HG02870 (cell line): ENCODE data around the gene OR6N2.

Source experiments
- ATAC-seq: cut with Tn5 transposase; IDR thresholded peaks from one replicate; pipeline ENCODE4 v1.9.1; 2021; ENCODE audit warnings: mild to moderate bottlenecking, moderate library complexity; ENCODE audit not compliant: unreplicated experiment

Gene OR6N2, protein sequence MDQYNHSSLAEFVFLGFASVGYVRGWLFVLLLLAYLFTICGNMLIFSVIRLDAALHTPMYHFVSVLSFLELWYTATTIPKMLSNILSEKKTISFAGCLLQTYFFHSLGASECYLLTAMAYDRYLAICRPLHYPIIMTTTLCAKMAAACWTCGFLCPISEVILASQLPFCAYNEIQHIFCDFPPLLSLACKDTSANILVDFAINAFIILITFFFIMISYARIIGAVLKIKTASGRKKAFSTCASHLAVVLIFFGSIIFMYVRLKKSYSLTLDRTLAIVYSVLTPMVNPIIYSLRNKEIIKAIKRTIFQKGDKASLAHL

DNA sequence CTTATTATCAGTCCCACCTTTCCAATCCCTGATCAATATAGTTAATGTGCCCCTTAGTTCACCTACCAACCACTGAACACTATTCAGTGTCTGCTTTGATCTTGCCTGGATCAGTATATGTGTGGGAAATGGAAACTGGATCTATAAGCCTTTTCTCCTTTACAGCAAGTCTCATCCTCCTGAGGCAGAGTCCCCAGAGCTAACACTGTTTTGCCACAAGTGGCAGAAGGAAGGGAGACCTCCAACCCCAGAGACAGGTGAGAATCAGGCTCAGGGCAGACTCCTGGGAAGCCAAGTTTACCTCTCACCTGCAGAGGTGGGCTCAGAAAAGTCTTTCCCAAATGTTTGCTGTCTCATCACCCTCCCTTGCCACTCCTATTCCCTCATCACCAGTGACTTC is at the start of gene OR6N2:
Gene OR6N2, minus strand, starts transcription at position 101 of the 400 bp plus-strand sequence. CDS start 3,569 bp downstream, outside the sequence.
- ATAC-seq = no peak

DNA sequence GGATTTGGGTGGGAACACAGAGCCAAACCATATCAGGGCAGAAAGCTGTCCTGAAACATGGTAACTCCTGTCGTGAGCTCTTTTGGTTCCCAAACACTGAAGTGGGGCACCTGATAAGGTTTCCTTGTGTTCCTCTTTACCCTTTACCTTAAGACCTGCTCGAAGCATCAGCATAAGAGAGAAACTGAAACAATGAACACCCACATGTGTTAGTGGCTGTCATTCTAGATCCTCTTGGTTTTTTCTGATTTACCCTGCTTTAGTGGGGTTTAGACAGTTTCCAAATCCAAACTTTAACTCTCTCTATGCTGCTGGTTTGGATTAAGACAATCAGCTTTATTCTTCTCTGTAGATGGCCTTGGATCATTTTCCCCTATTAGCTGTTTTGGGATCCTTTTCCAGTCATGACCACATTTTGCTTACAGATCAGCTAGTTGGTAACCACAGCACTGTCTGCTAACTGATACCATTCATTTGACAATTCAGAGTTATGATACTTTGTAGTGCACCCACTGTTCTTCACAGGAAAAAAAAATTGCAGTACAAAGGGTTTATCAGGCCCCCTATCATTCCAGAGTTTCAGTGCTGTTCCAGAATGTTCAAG is 49.2 kb upstream of the OR6N2 start:
- peak; percentile 60 for ATAC-seq

DNA sequence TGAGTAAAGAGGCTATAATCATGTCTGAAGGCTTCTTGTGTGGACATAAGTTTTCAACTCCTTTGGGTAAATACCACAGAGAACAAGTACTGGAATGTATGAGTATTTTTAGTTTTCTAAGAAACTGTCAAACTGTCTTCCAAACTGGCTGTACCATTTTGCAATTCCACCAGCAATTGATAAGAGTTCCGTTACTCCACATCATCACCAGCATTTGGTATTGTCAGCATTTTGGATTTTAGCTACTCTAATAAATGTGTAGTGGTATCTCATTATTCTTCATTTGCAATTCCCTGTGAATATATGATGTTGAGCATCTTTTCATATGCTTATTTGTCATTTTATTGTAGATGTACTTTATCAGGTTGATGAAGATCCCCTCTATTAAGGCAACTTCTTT is 40.7 kb upstream of the OR6N2 start:
- no peak for ATAC-seq

DNA sequence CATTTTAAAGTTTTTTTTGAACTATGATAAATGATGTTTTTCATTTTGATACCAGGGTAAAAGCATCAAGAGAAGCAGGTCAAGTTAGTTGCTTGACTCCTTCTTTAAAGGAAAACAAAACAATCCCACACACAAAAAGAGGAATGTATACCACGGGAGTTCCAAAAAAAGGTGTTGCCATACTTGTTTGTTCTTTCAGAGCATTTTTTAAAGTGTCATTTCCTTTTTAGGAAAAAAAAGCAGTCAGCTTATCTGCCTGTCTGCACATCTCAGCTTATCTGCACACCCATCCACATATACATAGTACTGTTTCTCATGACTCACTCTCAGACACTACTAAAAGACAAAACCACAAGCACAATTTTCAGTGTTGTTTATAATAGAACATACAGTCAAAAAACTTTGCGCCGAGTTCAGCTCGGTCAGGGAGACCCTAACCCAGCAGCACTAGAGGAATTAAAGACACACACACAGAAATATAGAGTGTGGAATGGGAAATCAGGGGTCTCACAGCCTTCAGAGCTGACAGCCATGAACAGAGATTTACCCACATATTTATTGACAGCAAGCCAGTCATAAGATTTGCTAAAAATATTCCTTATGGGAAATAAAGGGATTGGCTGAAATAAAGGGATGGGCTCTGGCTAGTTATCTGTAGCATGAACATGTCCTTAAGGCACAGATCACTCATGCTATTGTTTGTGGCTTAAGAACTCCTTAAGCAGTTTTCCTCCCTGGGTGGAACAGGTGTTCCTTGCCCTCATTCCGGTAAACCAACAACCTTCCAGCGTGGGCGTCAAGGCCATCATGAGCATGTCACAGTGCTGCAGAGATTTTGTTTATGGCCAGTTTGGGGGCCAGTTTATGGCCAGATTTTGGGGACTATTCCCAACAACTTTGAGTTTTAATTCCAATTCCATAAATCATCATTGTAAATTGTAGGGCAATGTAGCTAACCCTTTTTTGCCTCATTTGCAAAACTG is 38.7 kb upstream of the OR6N2 start:
- ATAC-seq = peak; percentile 79

DNA sequence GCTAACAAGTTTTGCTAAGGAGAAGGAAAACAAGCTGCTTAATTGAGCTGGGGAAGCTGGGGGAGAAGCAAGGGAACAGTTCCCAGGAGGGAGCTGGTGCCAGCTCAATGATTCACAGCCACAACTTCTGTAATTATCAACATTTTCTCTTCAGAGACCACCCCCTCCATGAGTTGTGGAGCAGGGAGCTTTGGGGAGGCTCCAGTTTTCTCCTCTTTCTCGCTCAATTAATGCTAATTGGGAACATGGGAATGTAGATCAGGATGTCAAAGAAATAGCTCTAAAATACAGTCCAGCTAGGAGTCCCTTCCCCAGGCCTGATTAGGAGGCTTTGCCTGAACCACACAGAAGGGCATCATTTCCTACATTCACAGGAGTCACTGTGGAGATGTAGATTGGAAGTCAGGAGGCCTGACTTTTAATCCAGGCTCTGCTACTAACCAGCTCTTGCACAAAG is 38.0 kb upstream of the OR6N2 start:
- ATAC-seq = no peak

DNA sequence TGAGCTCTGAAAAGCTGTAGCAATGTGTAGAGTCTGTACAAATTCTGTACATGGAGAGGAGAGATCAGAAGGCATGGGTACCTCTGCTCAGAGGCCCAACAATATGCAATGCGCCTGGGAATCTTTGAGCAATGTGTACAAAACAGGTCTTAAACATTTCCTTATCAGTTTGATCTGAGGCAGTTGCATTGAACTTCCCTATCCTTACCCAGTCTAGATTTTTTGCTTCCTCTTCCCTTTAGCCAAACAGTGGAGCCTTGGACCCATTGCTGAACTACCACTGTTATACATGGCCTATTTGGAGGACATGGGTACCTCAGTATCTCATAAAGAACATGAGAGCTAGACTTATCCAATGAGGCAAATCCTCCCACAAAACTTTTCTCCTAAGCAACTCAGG is 37.6 kb upstream of the OR6N2 start:
- ATAC-seq = no peak

DNA sequence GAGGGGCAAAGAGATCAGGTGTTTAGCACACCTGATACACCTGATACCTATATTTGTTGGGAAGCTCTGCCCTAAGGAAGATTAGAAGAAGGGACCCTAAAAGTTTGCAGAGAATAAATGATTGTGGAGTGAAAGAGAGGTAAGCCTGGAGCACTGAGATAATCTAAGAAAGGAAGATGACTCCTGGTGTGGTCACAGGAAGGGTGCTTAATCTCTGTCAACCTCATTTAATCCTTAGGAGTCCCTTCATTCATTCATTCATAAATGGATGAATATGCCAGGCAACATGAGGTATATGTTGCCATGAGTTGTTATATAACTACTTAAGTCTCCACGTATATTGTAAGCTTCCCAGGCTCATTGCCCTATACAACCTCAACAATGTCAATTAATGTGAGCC is 34.0 kb upstream of the OR6N2 start:
- ATAC-seq = no peak

DNA sequence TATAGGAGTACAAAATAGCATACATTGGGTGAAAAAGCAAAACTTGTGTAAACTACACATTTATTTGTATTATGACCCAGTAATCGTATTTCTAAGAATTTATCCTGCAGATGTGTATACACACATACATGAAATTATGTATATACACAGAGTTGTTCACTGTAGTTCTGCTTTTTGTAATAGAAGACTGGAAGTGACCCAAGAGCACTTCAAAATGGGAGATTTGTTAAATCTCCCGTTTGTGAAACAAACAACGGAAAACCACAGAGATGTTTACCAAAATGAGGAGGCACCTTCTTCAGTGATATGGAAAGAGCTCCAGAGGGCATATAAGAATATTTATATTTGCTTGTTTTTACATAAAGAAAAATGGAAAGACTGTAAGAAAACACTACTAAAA is 32.2 kb upstream of the OR6N2 start:
- ATAC-seq = no peak

DNA sequence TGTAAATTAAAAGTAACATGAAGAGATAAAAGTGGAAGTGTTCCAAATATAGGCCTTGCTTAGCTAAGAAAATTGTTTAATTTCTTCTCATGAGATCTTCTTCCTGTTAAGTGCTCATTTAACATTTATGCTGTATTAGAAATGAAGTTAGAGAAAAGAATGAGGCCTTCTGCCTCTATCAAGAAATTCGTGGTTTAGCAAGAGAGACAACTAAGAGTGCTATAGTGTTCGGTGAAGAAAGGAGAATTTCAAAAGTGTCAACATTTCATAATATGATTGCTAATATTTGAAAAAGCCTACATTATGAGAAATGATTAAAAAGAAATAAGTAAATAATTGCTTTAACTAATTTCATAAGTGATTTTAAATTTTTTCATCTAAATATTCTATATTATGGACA is 31.3 kb upstream of the OR6N2 start:
- no peak for ATAC-seq

DNA sequence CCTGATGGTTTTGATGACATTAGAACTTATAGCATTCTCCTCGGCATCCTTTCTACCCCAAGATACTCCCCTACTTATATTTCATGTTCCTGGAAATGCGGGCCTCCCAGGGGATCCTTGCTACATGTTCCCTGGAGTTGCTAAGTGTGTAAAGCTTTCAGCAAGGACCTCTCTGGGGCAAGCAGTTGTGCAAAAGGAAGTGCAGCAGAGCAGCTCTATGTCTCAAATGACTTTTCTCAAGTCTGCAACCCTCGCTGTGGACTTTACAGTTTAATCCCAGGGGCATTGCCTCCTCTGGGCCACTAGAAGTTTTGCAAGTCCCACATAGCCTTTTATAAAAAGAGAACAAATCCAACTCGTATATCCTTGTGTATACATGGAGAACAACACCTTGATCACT is 29.3 kb upstream of the OR6N2 start:
- no peak for ATAC-seq

DNA sequence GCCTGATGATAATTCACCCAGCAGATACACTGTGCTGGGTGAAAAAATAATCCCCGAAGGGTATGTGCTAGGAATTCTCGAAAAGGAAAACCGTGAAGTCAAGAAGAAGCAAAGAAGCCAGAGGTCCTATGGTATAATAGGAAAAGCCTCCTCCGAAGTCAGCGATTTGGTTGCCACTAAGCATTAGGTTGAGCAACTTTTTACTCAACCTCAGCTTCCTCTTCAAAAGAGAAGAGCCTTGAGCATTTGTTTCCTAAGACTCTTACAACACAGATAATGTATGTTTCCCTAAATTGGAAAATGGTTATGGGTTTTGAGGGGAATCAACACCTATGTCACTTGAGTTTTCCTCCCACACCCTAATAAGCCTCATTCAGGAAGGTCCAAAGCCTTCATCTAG is 28.9 kb upstream of the OR6N2 start:
- ATAC-seq = no peak

DNA sequence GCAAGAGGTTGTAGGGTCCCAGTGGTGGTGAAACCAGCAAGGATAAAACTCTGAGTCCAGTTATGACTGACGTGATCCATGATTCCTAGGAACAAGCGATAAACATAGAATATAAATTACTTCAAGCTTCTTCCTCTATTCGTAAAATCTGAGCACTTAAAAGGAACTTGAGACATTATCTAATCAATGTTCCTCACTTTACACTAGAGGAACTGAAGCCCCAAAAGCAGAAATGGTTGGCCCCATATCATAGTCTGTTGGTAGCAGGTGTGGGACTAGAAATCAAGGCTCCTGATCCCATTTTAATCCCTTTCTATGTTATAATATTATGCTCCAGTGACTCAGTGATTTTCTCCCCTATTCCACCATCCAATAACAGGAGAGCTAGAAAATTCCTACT is 28.3 kb upstream of the OR6N2 start:
- no peak for ATAC-seq

DNA sequence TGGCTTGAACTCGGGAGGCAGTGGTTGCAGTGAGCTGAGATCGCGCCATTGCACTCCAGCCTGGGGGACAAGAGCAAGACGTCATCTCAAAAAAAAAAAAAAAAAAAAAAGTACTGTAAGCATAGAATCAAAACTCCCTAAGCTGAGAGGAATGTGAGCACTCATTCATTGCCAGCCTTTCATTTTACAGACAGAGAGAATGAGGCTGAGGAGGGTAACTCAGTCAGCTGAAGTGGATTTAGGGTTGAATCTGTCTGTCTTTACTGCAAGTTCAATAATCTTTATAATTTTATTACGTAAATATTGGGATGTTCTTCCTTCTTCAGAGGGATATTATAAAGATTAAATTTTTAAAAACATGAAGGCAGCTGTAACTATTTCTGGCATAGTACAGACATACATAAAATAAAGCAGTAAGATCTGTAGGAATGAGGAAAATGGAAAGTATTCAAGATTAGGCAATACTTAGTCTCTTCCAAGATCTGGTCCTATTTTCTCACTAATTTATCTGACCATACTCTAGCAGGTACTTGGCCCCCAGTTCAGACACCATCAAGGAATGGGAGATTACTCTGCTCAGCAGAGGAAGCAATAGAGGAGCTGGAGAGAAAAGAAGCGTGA is 26.0 kb upstream of the OR6N2 start:
- no peak for ATAC-seq

DNA sequence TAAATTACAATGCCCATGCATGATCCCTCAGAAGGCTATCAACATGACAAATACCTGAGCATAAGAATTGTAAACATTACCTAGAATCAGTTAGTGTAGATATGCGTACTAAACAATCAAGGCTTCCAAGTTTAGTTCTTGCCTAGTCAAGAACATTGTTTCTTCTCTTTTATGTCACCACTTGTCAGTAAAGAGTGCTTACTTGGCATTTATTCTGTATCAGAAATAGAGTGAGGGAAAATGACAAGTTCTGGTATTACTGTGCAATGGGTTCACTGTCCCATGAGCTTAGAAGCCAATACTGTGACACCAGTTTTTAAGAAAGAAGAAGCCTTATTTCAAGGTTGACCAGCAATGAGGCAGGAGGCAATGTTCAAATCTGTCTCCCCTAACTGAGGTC is 22.7 kb upstream of the OR6N2 start:
- no peak for ATAC-seq

DNA sequence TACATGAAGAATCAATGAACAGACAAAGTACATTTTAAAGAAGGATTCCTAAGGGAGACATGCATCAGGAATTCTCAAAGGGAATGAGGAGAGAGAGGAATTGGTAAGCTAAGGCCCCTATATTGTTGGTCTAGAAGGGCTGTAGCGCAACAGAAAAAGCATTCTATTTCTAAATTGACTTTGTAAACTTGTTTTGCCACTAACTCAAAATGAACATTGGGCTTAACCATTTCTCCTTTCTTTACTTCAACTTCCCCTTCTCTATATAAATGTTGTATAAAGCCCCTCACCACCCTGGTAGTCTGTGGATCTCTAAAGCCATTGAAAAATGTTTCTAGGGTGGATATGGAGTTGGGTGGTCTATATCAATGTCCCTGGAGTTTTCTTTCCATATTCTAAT is 20.4 kb upstream of the OR6N2 start:
- no peak for ATAC-seq

DNA sequence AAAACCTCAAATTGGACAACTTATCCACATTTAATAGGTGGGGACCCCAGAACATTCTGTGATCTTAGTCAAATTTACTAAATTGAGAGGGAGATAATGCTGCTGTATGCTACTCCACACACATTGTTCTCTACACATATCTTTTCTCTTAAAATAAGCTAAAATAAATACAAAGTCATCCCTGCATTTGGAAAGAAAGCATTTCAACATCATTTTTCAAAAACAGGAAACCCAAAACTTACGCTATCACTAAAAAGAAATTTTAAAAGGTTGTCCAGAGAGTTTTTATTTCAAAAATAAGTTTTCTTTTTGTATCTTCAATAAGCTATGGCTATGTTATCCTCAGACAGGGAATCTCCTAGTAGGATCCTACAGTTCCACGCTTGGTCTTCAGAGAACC is 19.5 kb upstream of the OR6N2 start:
- ATAC-seq = no peak

DNA sequence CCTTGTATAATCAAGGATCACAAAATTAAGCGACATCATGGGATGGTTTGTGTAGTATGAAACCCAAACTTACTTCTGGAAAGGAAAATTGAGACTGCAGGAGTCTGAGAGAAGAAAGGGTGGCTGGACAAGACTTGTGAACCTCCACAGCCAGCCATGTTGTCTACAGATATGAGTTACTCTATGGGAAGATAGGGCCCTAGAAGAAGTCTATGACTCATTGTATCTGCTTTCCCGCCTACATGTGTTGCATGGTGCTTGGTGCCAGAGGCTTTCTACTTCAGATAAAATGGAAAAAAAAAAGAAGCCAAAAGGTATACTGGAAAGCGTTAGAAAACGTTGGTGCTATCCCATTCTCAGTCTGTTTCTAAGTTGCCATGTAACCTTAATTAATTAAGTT is 18.7 kb upstream of the OR6N2 start:
- ATAC-seq = no peak

DNA sequence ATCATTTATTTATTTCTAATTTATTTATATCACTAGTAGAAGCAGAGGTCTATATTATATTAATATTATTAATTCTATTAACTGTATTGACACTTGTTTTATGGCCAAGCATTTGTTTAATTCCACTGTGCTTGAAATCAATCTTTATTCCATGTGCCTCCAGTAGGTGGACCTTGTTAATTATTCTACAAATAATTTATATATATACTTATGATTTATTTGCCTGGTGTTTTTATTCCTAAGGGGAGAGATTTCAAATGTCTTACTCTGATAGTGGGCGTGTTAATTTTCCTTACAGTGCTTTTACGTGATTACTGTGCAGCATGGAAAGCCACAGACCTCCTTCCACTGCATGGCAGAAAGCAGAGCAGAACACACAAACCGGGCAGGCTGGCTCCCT is 17.5 kb upstream of the OR6N2 start:
- ATAC-seq = no peak

DNA sequence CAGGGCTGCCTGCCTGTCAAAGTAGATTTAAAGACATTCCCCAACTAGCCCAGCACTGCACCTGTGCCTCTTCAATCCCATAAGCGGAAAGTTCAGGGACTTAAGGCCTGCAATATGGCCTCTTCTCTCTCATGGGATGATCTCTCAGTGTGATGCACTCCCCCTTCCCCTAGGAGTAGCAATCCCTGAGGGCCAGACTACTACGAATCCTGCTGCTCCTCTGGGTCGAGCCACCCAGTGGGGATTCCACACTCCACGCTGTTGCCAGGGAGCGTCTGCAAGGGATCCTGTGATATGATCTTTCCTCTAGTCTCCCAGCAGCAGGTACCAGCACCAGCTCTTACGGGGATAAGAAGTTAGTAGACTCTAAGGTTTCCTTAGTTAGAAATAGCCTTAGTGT is 13.2 kb upstream of the OR6N2 start:
- no peak for ATAC-seq

DNA sequence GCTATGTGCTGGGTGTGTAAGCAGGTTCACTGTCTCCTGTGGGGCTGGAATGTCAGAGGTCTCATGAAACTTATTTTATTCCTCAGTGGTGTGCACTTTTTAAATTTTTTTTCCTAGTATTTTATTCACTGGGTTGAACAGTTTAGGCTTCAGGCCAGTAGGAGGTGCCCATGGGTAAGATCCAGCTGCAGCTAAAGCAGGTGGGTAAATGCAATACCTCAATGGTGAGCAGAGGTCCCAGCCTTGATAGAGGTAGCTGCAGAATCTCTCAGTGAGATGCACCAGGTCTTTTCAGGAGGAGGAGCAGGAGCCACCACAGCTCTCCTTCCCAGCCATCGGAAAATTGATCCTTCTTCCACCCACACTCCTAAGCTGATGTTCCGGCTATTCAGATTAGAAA is 12.6 kb upstream of the OR6N2 start:
- no peak for ATAC-seq
